PFSK-1 (cell line): Measurements from ENCODE around the gene S100A7A.

Experiments used
- FOXP2 ChIP-seq: optimal IDR thresholded peaks from 2 replicates; pipeline ENCODE3; 2011; ENCODE audit warnings: borderline replicate concordance, control low read depth, inconsistent platforms; ENCODE audit not compliant: insufficient read depth; ENCODE audit errors: extremely low read length, extremely low read depth
- POLR2AphosphoS5 ChIP-seq: IDR thresholded peaks from 2 replicates; pipeline ENCODE4 v1.6.1; 2012; ENCODE audit warnings: low read depth, mild to moderate bottlenecking, control low read depth, low read length, moderate library complexity
- REST ChIP-seq, 2 experiments: IDR thresholded peaks; 2 replicates each; pipeline versions ENCODE4 v1.6.1 to v1.8.0; 2011 to 2012; ENCODE audit warnings: low read depth in 2 of 2, low read length in 2 of 2, control low read depth in 1 of 2, inconsistent platforms in 1 of 2, mild to moderate bottlenecking in 1 of 2, moderate library complexity in 1 of 2; ENCODE audit not compliant: insufficient read depth in 1 of 2
- SIN3A ChIP-seq: IDR thresholded peaks from 2 replicates; pipeline ENCODE4 v1.6.1; 2012; ENCODE audit warnings: mild to moderate bottlenecking, low read length, moderate library complexity, borderline replicate concordance; ENCODE audit not compliant: insufficient read depth
- TAF1 ChIP-seq: IDR thresholded peaks from 2 replicates; pipeline ENCODE4 v1.6.1; 2012; ENCODE audit warnings: low read length, control low read depth, borderline replicate concordance; ENCODE audit not compliant: insufficient read depth

Gene S100A7A

GRCh38 chr1:153428073-153428638 is 11.8 kb downstream of the S100A7A start:
- TF ChIP-seq POLR2AphosphoS5 (no peak), SIN3A (no peak), TAF1 (no peak), FOXP2 (no peak), REST (IDR thresholded peaks at IDR 0.05; ENCODE audit: insufficient read depth in 1 of 2, low read depth in 2 of 2, low read length in 2 of 2) (no peak)

- TF ChIP-seq TAF1: no peak
- TF ChIP-seq REST (IDR thresholded peaks at IDR 0.05; ENCODE audit: insufficient read depth in 1 of 2, low read depth in 2 of 2, low read length in 2 of 2): no peak
- TF ChIP-seq SIN3A: no peak
- TF ChIP-seq FOXP2: no peak
- TF ChIP-seq POLR2AphosphoS5: no peak
These were observed 12.5 kb downstream of the S100A7A start for GRCh38 chr1:153428791-153429190.

GRCh38 chr1:153429266-153430165 is 13.2 kb downstream of the S100A7A start:
- no peak for TF ChIP-seq REST (IDR thresholded peaks at IDR 0.05; ENCODE audit: insufficient read depth in 1 of 2, low read depth in 2 of 2, low read length in 2 of 2)
- TF ChIP-seq FOXP2: no peak
- TF ChIP-seq SIN3A: no peak
- no peak for TF ChIP-seq POLR2AphosphoS5
- TF ChIP-seq TAF1: no peak

- TF ChIP-seq REST (IDR thresholded peaks at IDR 0.05; ENCODE audit: insufficient read depth in 1 of 2, low read depth in 2 of 2, low read length in 2 of 2) (no peak), POLR2AphosphoS5 (no peak), TAF1 (no peak), FOXP2 (no peak), SIN3A (no peak)
These were observed 13.8 kb downstream of the S100A7A start for GRCh38 chr1:153430166-153430553.
